Measurements from ENCODE around the gene DYNC1I2. TPM values are rescaled to one million over a fixed set of nuclear protein-coding genes. Genes with fewer than 3 reads are reported as not detected.

The DYNC1I2 gene
- total and polyA plus RNA-seq, 2 experiments from 2014 or later, result 79.4 to 102 TPM

GRCh38 chr2:171673905-171674304 is 13.4 kb upstream of the DYNC1I2 start:
- Histone ChIP-seq H3K27me3 (ENCODE audit: insufficient read depth) (no peaks in the 10 kb centered on the region), H2AFZ (no peak overlapping the region), H3K36me3 (ENCODE audit: insufficient read depth) (no peaks in the 10 kb centered on the region), H3K4me1 (ENCODE audit: insufficient read depth) (no peaks in the 10 kb centered on the region), H3F3A (replicated peaks; ENCODE audit: low read depth) (no peaks in the 10 kb centered on the region), H3K4me2 (no peak overlapping the region), H3K9me2 (ENCODE audit: insufficient read depth) (0 out of 2 replicates have a peak, but pooled peaks cover 4% of the 10 kb centered on the region), H3K79me2 (replicated peaks; ENCODE audit: insufficient read depth) (no peaks in the 10 kb centered on the region), H3K4me3 (no peak overlapping the region), H4K20me1 (replicated peaks; ENCODE audit: insufficient read depth) (no peaks in the 10 kb centered on the region), H3K27ac (ENCODE audit: low read depth) (no peak overlapping the region)
- no peak for DNase-seq (ENCODE audit: low spot score)
- no peaks in the 10 kb centered on the region for H3K36me3 Mint-ChIP-seq (ENCODE audit: low read depth)
- no peaks in the 10 kb centered on the region; the same call in 2 of the 3 replicates for H3K9me3 Mint-ChIP-seq
- TF ChIP-seq STAT1 (IDR thresholded peaks at IDR 0.05; ENCODE audit: unreplicated experiment) (no peak), NANOG (IDR thresholded peaks at IDR 0.05; ENCODE audit: borderline replicate concordance) (no peak), EZH2phosphoT487 (IDR thresholded peaks at IDR 0.05; ENCODE audit: unreplicated experiment) (no peak), JUNB (IDR thresholded peaks at IDR 0.05; ENCODE audit: unreplicated experiment) (no peak), ZNF462 (CRISPR knock-in tag; IDR thresholded peaks at IDR 0.05) (no peak), POLR2AphosphoS5 (IDR thresholded peaks at IDR 0.05; ENCODE audit: low read depth) (no peak), ZNF331 (CRISPR knock-in tag; IDR thresholded peaks at IDR 0.05; ENCODE audit: low read depth) (no peak), CTCF (conservative IDR thresholded peaks at IDR 0.05; ENCODE audit: low read depth in 2 of 2) (no peak), ETS1 (IDR thresholded peaks at IDR 0.05) (no peak), EZH2 (IDR thresholded peaks at IDR 0.05; ENCODE audit: low read depth, unreplicated experiment) (no peak), ZNF114 (CRISPR knock-in tag; IDR thresholded peaks at IDR 0.05) (no peak), CREB1 (CRISPR knock-in tag; IDR thresholded peaks at IDR 0.05; ENCODE audit: low read depth) (no peak)
- TF ChIP-seq, protein P1, sequence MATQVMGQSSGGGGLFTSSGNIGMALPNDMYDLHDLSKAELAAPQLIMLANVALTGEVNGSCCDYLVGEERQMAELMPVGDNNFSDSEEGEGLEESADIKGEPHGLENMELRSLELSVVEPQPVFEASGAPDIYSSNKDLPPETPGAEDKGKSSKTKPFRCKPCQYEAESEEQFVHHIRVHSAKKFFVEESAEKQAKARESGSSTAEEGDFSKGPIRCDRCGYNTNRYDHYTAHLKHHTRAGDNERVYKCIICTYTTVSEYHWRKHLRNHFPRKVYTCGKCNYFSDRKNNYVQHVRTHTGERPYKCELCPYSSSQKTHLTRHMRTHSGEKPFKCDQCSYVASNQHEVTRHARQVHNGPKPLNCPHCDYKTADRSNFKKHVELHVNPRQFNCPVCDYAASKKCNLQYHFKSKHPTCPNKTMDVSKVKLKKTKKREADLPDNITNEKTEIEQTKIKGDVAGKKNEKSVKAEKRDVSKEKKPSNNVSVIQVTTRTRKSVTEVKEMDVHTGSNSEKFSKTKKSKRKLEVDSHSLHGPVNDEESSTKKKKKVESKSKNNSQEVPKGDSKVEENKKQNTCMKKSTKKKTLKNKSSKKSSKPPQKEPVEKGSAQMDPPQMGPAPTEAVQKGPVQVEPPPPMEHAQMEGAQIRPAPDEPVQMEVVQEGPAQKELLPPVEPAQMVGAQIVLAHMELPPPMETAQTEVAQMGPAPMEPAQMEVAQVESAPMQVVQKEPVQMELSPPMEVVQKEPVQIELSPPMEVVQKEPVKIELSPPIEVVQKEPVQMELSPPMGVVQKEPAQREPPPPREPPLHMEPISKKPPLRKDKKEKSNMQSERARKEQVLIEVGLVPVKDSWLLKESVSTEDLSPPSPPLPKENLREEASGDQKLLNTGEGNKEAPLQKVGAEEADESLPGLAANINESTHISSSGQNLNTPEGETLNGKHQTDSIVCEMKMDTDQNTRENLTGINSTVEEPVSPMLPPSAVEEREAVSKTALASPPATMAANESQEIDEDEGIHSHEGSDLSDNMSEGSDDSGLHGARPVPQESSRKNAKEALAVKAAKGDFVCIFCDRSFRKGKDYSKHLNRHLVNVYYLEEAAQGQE (IDR thresholded peaks at IDR 0.05; ENCODE audit: unreplicated experiment), result no peak
- no peak overlapping the region for H3K27ac Mint-ChIP-seq
- peaks cover 2% of the 10 kb centered on the region for H3K27me3 Mint-ChIP-seq (ENCODE audit: insufficient read depth, low read depth, poor library complexity)
- H3K4me1 Mint-ChIP-seq, result peaks cover 1% of the 10 kb centered on the region; the same call in 1 of the 3 replicates
- H3K4me3 Mint-ChIP-seq, result no peak overlapping the region
- no peak for ATAC-seq

Measured in GM23338 (cell line).